ENCODE data around the gene OGFOD3. TPM values are rescaled to one million over a fixed set of nuclear protein-coding genes. Genes with fewer than 3 reads are reported as not detected.
"Not testable (repeated sequence)": the region's sequence is repeated elsewhere in the genome, so short reads cannot be mapped to it uniquely, and the experiment has no call there.

OGFOD3 gene
- total RNA-seq (10 to 100 TPM; 27.9 to 34.0 (median 30.5) TPM), polyA plus RNA-seq (28.9 TPM)
- long read RNA-seq, donor 1, full-length matches to known transcripts, result 75 of 85 reads
- long read RNA-seq, donor 1, partial matches to known transcripts, result 2 of 85 reads
- long read RNA-seq, donor 1, other reads (novel, unspliced or antisense), result 8 of 85 reads
- long read RNA-seq, donor 2, full-length matches to known transcripts, result 50 of 59 reads
- long read RNA-seq, donor 2, partial matches to known transcripts, result 1 of 59 reads
- long read RNA-seq, donor 2, other reads (novel, unspliced or antisense), result 8 of 59 reads
- long read RNA-seq, donor 3, full-length matches to known transcripts, result 174 of 212 reads
- long read RNA-seq, donor 3, partial matches to known transcripts, result 5 of 212 reads
- long read RNA-seq, donor 3, other reads (novel, unspliced or antisense), result 33 of 212 reads
- long read RNA-seq, donor 4, full-length matches to known transcripts, result 40 of 49 reads
- long read RNA-seq, donor 4, partial matches to known transcripts, result 4 of 49 reads
- long read RNA-seq, donor 4, other reads (novel, unspliced or antisense), result 5 of 49 reads

DNA sequence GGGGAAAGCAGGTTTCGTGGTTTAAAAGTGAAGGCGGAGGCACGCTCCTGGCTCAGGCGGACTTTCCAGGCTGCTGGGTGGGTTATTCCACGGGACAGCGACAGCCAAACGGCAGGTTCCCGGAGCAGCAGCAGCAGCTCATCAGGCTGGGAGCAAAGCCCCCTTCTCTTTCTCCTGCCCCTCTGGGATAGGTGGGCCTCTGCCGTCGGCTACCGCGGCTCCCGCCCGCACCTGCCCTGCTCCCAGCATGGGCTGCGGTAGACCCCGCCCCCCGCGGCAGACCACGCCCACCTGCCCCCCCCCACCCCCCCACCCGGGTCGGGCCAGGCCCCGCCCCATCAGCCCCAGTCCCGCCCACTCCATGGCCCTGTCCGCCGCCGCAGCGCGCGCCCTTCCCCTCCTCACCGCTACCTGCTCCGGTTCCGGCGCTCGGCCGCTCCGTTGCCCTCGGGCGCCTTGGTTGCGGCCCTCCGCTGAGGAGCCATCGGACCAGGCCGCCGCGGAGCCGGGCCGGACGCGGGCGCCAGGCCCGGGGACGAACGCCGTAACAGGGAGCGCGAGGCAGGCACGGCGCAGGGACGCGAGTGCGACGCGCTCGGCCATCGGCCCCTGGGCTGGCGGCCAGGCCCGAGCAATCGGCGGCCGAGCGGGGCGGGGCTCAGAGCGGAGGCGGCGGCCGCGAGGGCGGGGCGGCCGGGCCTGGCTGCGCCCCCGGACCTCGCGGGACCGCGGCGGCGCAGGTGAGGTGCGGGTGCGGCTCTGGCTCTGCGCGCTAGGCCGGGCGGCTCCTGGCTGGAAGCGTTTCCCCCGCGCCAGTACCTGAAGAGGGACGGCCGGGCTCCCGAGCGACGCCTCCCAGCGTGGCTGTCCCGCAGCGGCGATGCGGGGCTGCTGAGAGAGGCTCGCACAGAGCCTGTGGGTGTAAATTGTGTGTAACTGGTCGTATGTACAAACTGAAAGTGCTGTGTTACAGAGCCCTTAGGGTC is at the start of gene OGFOD3, which contains the start of gene HEXD:
Gene OGFOD3 (minus strand): TSS at position 586 of the 986 bp plus-strand sequence. CDS start 101 bp downstream, at position 485.
Gene HEXD (plus strand): TSS at position 347 of the 986 bp plus-strand sequence. CDS start 1,453 bp downstream, outside the sequence.
- Histone ChIP-seq H3K27ac (ENCODE audit: low read length) (peak within 1 kb of the TSS; percentile 83), H3K4me1 (ENCODE audit: control insufficient read depth, insufficient read depth, low read length) (peaks cover 3% of the 10 kb centered on the region), H3K9me3 (ENCODE audit: control insufficient read depth, low read length) (no peaks in the 10 kb centered on the region), H3K27me3 (ENCODE audit: control insufficient read depth, insufficient read depth) (no peaks in the 10 kb centered on the region), H3K4me3 (ENCODE audit: low read length) (peak within 1 kb of the TSS; percentile 68)
- ATAC-seq, result peak; percentile 94 to 95
- WGBS, result 1% methylated on average over 108 of the region's 108 CpGs
- intact Hi-C loops (cut with DNase I), result loop anchor here in 2 of 4 donors (5.0 to 10.0 kb wide), 2 partner anchors 63 to 66 kb away; partner anchors contain the start of gene TEX19 (in 1 of the 2)
- peak; percentile 84 to 95 (median 94) for DNase-seq

GRCh38 chr17:82465023-82465603 is 46.7 kb upstream of the OGFOD3 start:
- intact Hi-C loops (cut with DNase I), result no loop called here
- DNase-seq (peak in 1 of 3 donors; percentile 9), ATAC-seq (no peak)
- no peak overlapping the region for H3K4me3 ChIP-seq (ENCODE audit: low read length)
- H3K4me1 ChIP-seq (ENCODE audit: control insufficient read depth, insufficient read depth, low read length), result peaks cover 4% of the 10 kb centered on the region
- no peaks in the 10 kb centered on the region for H3K9me3 ChIP-seq (ENCODE audit: control insufficient read depth, low read length)
- no peaks in the 10 kb centered on the region for H3K27me3 ChIP-seq (ENCODE audit: control insufficient read depth, insufficient read depth)
- 86% methylated on average over 7 of the region's 7 CpGs for WGBS
- H3K27ac ChIP-seq (ENCODE audit: low read length), result no peak overlapping the region

- Histone ChIP-seq H3K27ac (ENCODE audit: low read length) (peak overlapping the region; percentile 16), H3K4me1 (ENCODE audit: control insufficient read depth, insufficient read depth, low read length) (peaks cover 4% of the 10 kb centered on the region), H3K4me3 (ENCODE audit: low read length) (no peak overlapping the region), H3K9me3 (ENCODE audit: control insufficient read depth, low read length) (no peaks in the 10 kb centered on the region), H3K27me3 (ENCODE audit: control insufficient read depth, insufficient read depth) (no peaks in the 10 kb centered on the region)
- peak in 1 of 3 donors; percentile 18 for DNase-seq
- intact Hi-C loops (cut with DNase I), result no loop called here
- no peak for ATAC-seq
- 83% methylated on average over 11 of the region's 11 CpGs for WGBS
Measured at GRCh38 chr17:82464567-82464929, 46.2 kb upstream of the OGFOD3 start.

DNA sequence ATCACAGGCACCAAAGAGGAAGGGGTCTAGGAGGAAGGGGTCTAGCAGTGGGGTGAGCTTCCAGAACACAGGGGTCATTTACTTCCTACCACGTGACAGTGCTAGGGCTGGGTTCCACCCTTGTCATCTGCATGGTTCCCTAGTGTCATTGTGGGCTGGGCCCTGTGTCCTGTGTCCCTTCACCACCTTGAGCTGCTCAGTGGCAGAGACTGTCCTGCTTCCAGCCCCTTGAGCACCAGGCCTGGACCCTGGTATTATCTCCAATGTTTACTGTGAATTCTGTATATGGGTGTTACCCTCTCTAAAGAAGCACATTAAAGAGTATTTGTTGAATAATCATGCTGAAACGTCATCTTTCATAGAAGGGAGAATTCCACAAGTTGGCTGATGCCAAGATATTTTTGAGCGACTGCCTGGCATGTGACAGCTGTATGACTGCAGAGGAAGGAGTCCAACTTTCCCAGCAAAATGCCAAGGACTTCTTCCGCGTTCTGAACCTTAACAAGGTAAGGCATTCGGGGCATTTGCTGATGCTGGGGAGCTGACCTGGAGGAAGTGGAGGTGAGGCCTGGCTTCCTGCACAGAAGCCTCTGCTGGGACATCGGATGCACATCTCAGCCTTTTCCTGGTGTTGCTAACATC is 45.7 kb upstream of the OGFOD3 start:
- peaks cover 4% of the 10 kb centered on the region for H3K4me1 ChIP-seq (ENCODE audit: control insufficient read depth, insufficient read depth, low read length)
- no peaks in the 10 kb centered on the region for H3K9me3 ChIP-seq (ENCODE audit: control insufficient read depth, low read length)
- no peak overlapping the region for H3K4me3 ChIP-seq (ENCODE audit: low read length)
- no peaks in the 10 kb centered on the region for H3K27me3 ChIP-seq (ENCODE audit: control insufficient read depth, insufficient read depth)
- intact Hi-C loops (cut with DNase I), result no loop called here
- H3K27ac ChIP-seq (ENCODE audit: low read length), result peak overlapping the region; percentile 61
- ATAC-seq, result peak; percentile 40 to 65
- peak in 1 of 3 donors; percentile 42 for DNase-seq
- 44% methylated on average over 7 of the region's 7 CpGs for WGBS

- peak overlapping the region; percentile 61 for H3K27ac ChIP-seq (ENCODE audit: low read length)
- WGBS, result 80% methylated on average over 6 of the region's 6 CpGs
- peak in 1 of 3 donors; percentile 37 for DNase-seq
- no peak overlapping the region for H3K4me3 ChIP-seq (ENCODE audit: low read length)
- H3K27me3 ChIP-seq (ENCODE audit: control insufficient read depth, insufficient read depth), result no peaks in the 10 kb centered on the region
- H3K9me3 ChIP-seq (ENCODE audit: control insufficient read depth, low read length), result no peaks in the 10 kb centered on the region
- peaks cover 4% of the 10 kb centered on the region for H3K4me1 ChIP-seq (ENCODE audit: control insufficient read depth, insufficient read depth, low read length)
- no peak for ATAC-seq
- intact Hi-C loops (cut with DNase I), result no loop called here
Measured at GRCh38 chr17:82463391-82463790, 45.0 kb upstream of the OGFOD3 start.

- ATAC-seq, result no peak
- WGBS, result 63% methylated on average over 10 of the region's 10 CpGs
- no peaks in the 10 kb centered on the region for H3K27me3 ChIP-seq (ENCODE audit: control insufficient read depth, insufficient read depth)
- H3K4me1 ChIP-seq (ENCODE audit: control insufficient read depth, insufficient read depth, low read length), result peaks cover 7% of the 10 kb centered on the region
- no peak overlapping the region for H3K4me3 ChIP-seq (ENCODE audit: low read length)
- H3K27ac ChIP-seq (ENCODE audit: low read length), result no peak overlapping the region
- intact Hi-C loops (cut with DNase I), result no loop called here
- peak in 1 of 3 donors; percentile 71 for DNase-seq
- H3K9me3 ChIP-seq (ENCODE audit: control insufficient read depth, low read length), result no peaks in the 10 kb centered on the region
Measured at GRCh38 chr17:82461827-82462524, 43.6 kb upstream of the OGFOD3 start.

DNA sequence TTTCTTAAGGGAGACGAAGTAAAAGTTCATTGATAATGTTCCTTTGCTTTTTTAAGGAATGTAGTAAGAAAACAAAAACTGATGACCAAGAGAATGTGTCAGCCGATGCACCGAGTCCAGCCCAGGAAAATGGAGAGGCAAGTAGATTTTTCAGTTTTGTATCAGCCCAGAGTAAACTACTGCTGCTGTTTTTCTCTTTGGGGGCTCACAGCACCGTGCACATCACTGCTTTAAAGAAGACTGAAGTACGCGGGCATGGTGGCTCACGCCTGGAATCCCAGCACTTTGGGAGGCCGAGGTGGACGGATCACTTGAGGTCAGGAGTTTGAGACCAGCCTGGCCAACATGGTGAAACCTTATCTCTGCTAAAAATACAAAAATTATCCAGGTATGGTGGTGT is 41.5 kb upstream of the OGFOD3 start:
- ATAC-seq; H3K27ac ChIP-seq (ENCODE audit: low read length); H3K4me3 ChIP-seq (ENCODE audit: low read length); intact Hi-C loops (cut with DNase I); H3K9me3 ChIP-seq (ENCODE audit: control insufficient read depth, low read length); H3K27me3 ChIP-seq (ENCODE audit: control insufficient read depth, insufficient read depth); H3K4me1 ChIP-seq (ENCODE audit: control insufficient read depth, insufficient read depth, low read length): not testable (repeated sequence)
- 92% methylated on average over 9 of the region's 9 CpGs for WGBS
- peak in 1 of 3 donors; percentile 29 for DNase-seq

DNA sequence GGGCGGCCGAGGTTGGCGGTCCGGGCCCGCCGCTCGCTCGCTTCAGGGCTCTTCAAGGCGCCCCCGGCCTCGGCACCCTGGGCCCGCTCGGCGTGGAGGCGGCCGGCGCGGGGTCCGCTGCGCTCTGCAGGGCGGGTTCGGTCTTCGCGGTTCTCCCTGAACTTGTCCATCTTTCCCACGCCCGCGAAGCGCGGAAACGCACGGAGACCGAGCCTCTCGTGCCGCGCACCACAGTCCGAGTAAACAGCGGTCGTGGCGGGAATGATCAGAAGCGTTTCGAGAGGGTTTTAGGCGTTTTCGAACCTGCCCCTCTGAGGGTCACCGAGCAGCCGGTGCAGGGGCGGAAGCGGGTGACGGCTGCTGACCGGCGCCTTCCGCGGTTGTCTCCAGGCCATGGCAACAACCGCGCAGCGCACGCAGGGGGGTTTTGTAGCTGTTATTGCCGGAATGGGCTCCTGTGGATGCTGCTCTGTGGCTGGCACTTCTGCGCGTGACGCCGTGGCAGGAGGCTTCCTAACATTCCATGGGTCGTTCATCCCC is 40.6 kb upstream of the OGFOD3 start:
- H3K9me3 ChIP-seq (ENCODE audit: control insufficient read depth, low read length), result no peaks in the 10 kb centered on the region
- peak overlapping the region; percentile 88 for H3K4me3 ChIP-seq (ENCODE audit: low read length)
- H3K27me3 ChIP-seq (ENCODE audit: control insufficient read depth, insufficient read depth), result no peaks in the 10 kb centered on the region
- WGBS, result under 1% methylated on average over 62 of the region's 62 CpGs
- ATAC-seq (no peak), DNase-seq (peak; percentile 32 to 68 (median 63))
- intact Hi-C loops (cut with DNase I), result no loop called here
- H3K4me1 ChIP-seq (ENCODE audit: control insufficient read depth, insufficient read depth, low read length), result peaks cover 9% of the 10 kb centered on the region
- H3K27ac ChIP-seq (ENCODE audit: low read length), result peak overlapping the region; percentile 74

DNA sequence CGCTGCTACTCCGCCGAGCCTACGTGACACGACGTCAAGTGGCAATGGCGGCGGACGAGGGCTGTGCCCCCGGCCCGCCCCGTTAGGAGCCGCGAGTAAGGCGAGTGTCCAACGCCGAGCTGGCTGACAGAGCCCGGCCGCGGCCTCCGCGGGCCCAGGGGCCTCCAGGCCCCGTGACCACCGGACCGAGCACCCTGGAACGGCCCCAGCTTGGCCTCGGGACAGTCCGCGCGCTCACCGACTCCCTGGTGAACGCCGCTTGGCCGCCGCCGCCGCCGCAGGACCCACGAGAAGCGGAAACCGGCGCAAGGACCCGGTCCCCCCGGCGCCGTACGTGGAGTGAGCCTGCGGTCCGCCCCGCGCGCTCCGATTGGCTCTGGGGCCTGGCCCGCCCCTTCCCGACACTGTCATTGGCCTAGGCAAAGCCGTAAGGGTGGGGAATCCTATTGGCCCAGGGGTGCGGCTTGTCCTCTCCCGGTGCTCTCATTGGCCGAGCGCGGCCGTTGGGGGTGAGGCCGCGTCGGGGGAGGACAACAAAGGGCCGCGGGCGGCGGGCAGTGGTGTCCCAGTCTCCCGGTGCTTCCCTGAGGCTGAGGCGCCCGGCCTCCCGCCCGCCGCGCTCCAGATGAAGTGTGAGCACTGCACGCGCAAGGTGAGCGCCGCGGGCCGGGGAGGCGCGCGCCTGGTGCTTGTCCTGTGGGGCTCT is 39.9 kb upstream of the OGFOD3 start, which contains the start of gene NARF:
Gene NARF (plus strand): TSS at position 563 of the 706 bp plus-strand sequence. CDS start 63 bp downstream, at position 626.
- intact Hi-C loops (cut with DNase I), result no loop called here
- Histone ChIP-seq H3K4me3 (ENCODE audit: low read length) (peak within 1 kb of the TSS; percentile 88), H3K27ac (ENCODE audit: low read length) (peak within 1 kb of the TSS; percentile 98), H3K4me1 (ENCODE audit: control insufficient read depth, insufficient read depth, low read length) (peaks cover 5% of the 10 kb centered on the region), H3K27me3 (ENCODE audit: control insufficient read depth, insufficient read depth) (no peaks in the 10 kb centered on the region), H3K9me3 (ENCODE audit: control insufficient read depth, low read length) (no peaks in the 10 kb centered on the region)
- under 1% methylated on average over 85 of the region's 85 CpGs for WGBS
- DNase-seq (peak; percentile 99), ATAC-seq (peak; percentile 99)

Measured in right cardiac atrium (tissue), 5 donors.